Kidney (tissue), 14 donors: ENCODE data around the gene AVPR2. TPM values are rescaled to one million over a fixed set of nuclear protein-coding genes. Genes with fewer than 3 reads are reported as not detected.

Source experiments
- DNase-seq, 5 donors: peaks; one replicate each; pipeline ENCODE4 v3.0.0-alpha.2; 2013 to 2020
- FAIRE-seq: peaks from 2 replicates; lab custom pipeline; 2012; peaks lifted over from hg19 to GRCh38; lab: Jason Lieb, UNC
- H3K27ac ChIP-seq, 2 donors: one replicate each; pipeline ENCODE4 v1.7.0; 2013; ENCODE audit warnings: low read depth in 2 of 2, low read length in 2 of 2, inconsistent platforms in 1 of 2
- H3K27me3 ChIP-seq: one replicate; pipeline ENCODE4 v1.7.1; 2013; ENCODE audit warnings: low read length, inconsistent platforms; ENCODE audit not compliant: control insufficient read depth, insufficient read depth
- H3K36me3 ChIP-seq, 3 donors: one replicate each; pipeline versions ENCODE4 v1.7.0 to v1.7.1; 2013; ENCODE audit warnings: low read length in 3 of 3, control low read depth in 1 of 3, inconsistent platforms in 1 of 3; ENCODE audit not compliant: insufficient read depth in 3 of 3, control insufficient read depth in 2 of 3
- H3K4me1 ChIP-seq, 3 donors: one replicate each; pipeline versions ENCODE4 v1.7.0 to v1.7.1; 2013; ENCODE audit warnings: low read length in 3 of 3, inconsistent platforms in 1 of 3, low read depth in 1 of 3; ENCODE audit not compliant: control insufficient read depth in 2 of 3, insufficient read depth in 2 of 3
- H3K4me3 ChIP-seq, 3 donors: one replicate each; pipeline versions ENCODE4 v1.7.0 to v1.8.1; 2013; ENCODE audit warnings: low read length in 3 of 3, control low read depth in 1 of 3, inconsistent platforms in 1 of 3
- H3K9ac ChIP-seq, 3 donors: one replicate each; pipeline versions ENCODE4 v1.7.0 to v1.7.1; 2013; ENCODE audit warnings: low read length in 3 of 3, control low read depth in 1 of 3, inconsistent platforms in 1 of 3
- H3K9me3 ChIP-seq, 3 donors: one replicate each; pipeline versions ENCODE4 v1.7.0 to v1.7.1; 2013; ENCODE audit warnings: low read length in 3 of 3, control low read depth in 1 of 3, inconsistent platforms in 1 of 3; ENCODE audit not compliant: control insufficient read depth in 2 of 3, insufficient read depth in 1 of 3
- CTCF ChIP-seq: IDR thresholded peaks from 3 replicates; pipeline ENCODE4 v1.5.1; 2012; ENCODE audit warnings: mild to moderate bottlenecking, moderate library complexity, borderline replicate concordance; ENCODE audit not compliant: insufficient read depth; ENCODE audit errors: extremely low read depth
- intact Hi-C: fragments of 100-400 bp; cut with DNase I; formaldehyde crosslinking; loops from one replicate; pipeline ENCODE4 v1.11.1; 2022
- polyA plus RNA-seq: library from polyadenylated mRNA; stranded (reverse); fragments of 350-450 nt; fragmentation: Illumina TruSeq; extraction: RNeasy Lipid Tissue Mini Kit (QIAGEN cat#74804); gene quantifications from one replicate; pipeline ENCODE4 v1.2.3, GENCODE V29; 2014; ENCODE audit warnings: low read depth, low replicate concordance; ENCODE audit not compliant: insufficient read depth
- total RNA-seq: library from RNA; stranded (reverse); fragmentation: NEBNext Ultra II Directional; extraction: Animal tissue kit (Norgen Biotek cat#: 25700); gene quantifications from one replicate; pipeline ENCODE4 v1.2.1, GENCODE V29; 2021
- donor health status: control.
- donor health status: control.
- donor health status: control.
- donor health status: control.
- donor health status: control.
- donor health status: DM: yes; HTN: yes; CAD: no.
- donor health status: Normal renal cell carcinoma (clear cell type).

Gene AVPR2
- total and polyA plus RNA-seq, 2 donors from 2014 or later = 2.3 to 22.1 TPM

DNA sequence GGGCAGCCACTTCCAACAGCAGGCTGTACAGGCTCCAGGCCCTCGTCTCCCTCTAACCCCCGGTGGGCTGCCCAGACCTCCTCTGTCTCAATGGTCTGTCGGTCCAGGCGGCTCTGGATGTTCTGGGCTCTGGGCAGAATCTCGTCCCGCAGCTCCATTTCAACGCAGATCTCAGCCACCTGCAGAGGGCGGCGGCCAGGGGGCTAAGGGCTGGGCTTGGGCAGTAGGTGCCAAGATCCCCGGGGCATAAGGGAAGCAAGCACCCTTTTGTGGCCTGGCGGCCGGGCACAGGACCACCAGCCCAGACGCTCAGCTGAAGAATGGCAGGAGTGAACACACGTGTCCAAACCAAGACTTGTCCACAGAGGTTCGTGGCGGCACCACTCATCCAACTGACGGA, 9.2 kb downstream of the AVPR2 start:
- TF ChIP-seq CTCF = no peak
- FAIRE-seq (no peak), DNase-seq (no peak)
- Histone ChIP-seq H3K4me1 (no peaks in the 10 kb centered on the region), H3K9ac (no peak overlapping the region), H3K27ac (no peak overlapping the region), H3K36me3 (no peaks in the 10 kb centered on the region), H3K9me3 (no peaks in the 10 kb centered on the region), H3K4me3 (no peak overlapping the region), H3K27me3 (no peaks in the 10 kb centered on the region)
- intact Hi-C loops = no loop called here

- TF ChIP-seq CTCF = no peak
- Histone ChIP-seq H3K36me3 (no peaks in the 10 kb centered on the region), H3K4me3 (no peak overlapping the region), H3K4me1 (peaks cover 0 to 4% (median 0%) of the 10 kb centered on the region in 3 donors), H3K9ac (no peak overlapping the region), H3K27me3 (no peaks in the 10 kb centered on the region), H3K27ac (no peak overlapping the region), H3K9me3 (no peaks in the 10 kb centered on the region)
- intact Hi-C loops = no loop called here
- FAIRE-seq = no peak
- DNase-seq = no peak
Observed at GRCh38 chrX:153917869-153918268, 13.4 kb downstream of the AVPR2 start.

GRCh38 chrX:153919281-153919680, 14.8 kb downstream of the AVPR2 start:
- FAIRE-seq = no peak

More at GRCh38 chrX:153919281-153919680, 14.8 kb downstream of the AVPR2 start:
- Histone ChIP-seq H3K4me3 (no peak overlapping the region), H3K9me3 (no peaks in the 10 kb centered on the region), H3K9ac (no peak overlapping the region), H3K27me3 (no peaks in the 10 kb centered on the region), H3K36me3 (no peaks in the 10 kb centered on the region), H3K4me1 (peaks cover 0 to 11% (median 0%) of the 10 kb centered on the region in 3 donors), H3K27ac (no peak overlapping the region)
- intact Hi-C loops = no loop called here
- TF ChIP-seq CTCF = no peak
- DNase-seq = no peak
